HG03558 (cell line): ENCODE data around the gene COL4A5.
"Not testable (repeated sequence)": the region's sequence is repeated elsewhere in the genome, so short reads cannot be mapped to it uniquely, and the experiment has no call there.

Experiments
- ATAC-seq: cut with Tn5 transposase; IDR thresholded peaks from one replicate; pipeline ENCODE4 v1.9.1; 2021; ENCODE audit warnings: moderate number of reproducible peaks; ENCODE audit not compliant: unreplicated experiment; ENCODE audit errors: extremely low read depth

The COL4A5 gene

DNA sequence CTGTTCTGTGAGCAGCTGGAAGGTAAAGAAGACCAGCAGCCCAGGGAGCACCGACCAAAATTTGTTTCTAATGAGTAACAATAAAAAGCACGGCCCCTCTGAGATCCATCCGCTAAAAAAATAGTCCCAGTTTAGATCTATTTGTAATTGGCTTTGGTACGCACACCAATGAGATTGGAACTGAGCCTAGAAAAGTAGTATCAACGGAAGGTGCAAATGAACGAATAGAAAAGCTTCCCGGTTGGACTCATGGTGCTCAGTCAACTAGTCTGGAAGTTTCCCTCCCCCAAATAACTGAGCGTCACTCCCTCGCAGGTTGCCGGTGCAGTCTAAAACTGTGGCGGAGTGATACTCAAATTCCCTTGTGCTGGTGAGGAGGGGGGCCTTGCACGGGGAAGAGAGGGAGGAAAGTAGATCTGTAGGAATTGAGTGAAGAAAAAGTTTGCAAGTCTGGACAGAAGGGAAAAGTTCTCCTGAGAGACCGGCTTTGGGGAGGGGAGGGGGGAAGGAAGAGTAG, at the start of gene COL4A5:
Gene COL4A5, plus strand, starts transcription at position 413 of the 517 bp plus-strand sequence. CDS start 288 bp downstream, outside the sequence.
- no peak for ATAC-seq

DNA sequence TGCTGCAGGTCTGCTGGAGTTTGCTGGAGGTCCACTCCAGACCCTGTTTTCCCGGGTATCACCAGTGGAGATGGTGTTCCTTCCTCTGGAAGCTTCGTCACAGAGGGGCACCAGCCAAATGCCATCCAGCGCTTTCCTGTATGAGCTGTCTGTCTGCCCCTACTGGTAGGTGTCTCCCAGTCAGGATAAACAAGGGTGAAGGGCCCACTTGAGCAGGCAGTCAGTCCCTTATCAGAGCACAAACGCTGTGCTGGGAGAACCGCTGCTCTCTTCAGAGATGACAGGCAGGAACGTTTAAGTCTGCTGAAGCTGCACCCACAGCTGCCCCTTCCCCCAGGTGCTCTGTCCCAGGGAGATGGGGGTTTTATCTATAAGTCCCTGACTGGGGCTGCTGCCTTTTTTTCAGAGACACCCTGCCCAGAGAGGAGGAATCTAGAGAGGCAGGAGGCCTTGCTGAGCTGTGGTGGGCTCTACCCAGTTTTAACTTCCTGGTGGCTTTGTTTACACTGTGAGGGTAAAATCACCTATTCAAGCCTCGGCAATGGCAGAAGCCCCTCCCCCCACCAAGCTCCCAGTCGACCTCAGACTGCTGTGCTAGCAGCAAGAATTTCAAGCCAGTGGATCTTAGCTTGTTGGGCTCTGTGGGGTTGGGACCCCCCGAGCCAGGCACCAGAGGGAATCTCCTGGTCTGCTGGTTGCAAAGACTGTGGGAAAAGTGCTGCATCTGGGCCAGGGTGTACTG, 48.5 kb upstream of the COL4A5 start:
- ATAC-seq = not testable (repeated sequence)

DNA sequence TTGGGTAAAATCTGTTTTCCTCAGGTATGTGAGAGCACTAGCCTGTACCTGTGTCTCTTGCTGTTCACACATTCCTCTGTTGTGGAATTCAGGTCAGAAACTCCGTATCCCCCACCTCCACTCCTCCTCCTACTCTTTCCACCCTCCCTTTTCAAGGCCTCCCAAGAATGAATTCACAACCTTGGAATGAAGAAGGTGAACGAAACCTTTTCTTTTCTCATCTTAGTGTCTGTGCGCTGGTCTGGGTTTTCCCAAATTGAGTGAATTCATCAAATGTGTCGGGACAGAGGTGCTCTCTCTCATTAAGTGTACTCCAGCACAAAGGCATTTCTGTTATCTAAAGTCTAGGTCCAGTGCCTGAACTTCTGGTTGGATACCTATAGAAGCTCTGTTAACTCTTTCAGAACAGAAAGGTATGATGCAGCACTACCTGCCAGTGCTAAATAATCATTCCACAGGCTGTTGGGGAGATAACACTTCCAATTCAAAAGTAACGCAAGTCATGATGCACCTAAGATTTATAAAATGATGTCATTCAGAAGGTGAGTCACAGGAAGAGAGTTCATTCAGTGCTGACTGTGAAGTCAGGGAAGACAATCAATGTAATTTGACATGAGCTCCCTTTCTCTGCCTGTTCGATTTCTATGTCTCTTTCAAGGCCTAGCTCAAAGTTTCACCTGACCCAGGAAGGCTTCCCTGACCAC, 43.3 kb upstream of the COL4A5 start:
- no peak for ATAC-seq

DNA sequence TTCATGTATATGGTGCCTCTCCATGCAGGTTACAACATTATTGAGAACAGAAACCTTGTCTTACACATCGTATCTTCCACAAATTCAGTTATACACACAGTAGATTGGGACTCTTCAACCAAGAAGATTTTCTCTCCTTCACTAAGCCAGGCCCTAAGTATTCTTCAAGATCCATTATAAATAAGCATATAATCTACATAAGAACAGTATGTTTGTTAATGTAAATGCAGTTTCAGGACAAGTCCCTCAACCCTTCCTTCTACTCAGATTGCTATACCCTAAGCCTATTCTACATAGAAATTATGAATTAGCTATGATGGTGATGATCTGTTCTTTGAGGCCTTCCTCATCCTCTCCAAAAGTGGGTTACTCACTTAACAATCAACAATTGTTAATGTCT, 42.7 kb upstream of the COL4A5 start:
- ATAC-seq = no peak

DNA sequence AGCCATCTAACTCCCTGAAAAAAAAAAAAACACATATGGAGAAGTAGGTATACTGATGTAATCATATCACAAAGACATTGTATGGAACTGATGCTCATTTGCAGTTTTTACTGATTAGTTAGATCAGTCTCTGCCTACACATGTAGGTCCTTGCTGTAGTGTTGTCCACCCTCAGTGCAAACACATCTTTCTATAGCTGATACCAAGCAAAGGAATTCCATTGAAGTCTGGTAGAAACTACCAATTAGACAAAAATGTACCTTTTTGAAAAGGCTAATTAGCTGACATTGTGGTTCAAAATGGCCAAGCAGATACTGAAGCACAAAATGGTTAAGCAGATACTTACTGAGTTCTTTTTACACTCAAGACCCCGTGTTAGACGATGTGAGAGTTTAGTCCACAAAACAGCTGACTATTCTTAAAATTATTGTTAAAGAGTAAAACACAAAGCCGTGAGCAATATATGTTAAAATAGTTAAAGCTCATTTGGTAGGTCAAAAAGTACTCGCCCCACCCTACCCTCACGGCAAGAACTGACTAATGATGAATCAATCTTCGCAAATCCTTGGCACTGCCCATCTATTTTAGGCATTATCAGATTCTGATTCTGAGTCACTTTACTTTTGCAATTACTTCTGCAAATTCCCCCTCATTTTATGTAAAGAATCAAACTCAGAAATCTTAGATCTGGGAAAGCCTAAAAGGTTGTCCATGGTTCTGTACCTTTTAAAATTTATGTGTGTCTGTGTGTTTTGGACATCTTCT, 41.8 kb upstream of the COL4A5 start:
- ATAC-seq = no peak

DNA sequence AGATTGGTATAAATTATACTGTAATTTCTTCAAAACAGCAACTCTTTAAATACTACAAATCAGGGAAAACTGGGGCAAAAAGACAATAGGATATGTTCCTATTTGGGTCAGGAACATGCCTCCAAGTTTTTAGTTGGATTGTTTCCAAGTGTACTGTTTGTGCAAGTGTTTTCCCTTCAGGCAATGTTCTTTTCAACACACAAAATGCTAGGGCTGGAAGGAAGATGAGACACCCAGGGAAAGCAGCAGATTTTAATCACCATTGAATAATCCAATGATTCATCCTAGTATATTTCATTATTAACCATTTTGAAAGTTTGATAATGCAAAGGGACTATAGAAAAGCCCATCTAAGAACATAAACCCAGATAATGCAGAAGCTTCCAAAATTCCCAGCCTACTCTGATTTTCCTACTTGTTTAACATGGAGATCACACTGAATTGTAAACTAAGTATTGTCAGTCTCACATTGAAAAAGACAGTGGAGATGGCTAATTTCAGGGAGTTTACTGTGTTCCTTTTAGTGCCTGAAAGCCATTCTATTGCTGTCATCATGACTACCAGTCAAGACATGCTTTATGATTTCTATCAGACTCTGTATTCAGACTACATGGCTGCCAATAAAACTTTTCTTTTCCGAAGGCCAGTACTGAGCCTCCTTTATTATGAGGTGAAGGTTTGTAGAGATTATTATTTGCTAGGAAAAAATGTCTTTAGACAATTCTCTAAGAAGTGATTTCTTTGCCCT, 40.0 kb upstream of the COL4A5 start:
- no peak for ATAC-seq

DNA sequence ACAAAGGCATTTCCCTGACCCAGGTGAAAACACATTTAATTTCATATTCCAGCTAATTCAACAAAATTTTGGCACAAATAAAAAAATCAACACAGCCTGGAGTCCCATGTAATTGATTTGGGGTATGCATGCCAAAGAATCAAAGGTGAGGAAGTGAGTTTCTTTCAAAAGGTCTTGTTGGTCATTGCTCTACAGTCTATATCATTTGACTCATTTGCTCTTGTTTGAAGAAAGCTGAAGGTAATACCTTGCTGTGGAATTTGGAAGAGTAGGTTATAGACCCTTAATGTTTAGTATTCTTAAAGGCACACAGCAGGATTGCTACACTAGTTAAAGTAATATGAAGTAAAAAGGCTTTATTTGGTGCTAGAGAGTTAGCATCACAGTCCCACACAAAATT, 26.9 kb upstream of the COL4A5 start:
- no peak for ATAC-seq

DNA sequence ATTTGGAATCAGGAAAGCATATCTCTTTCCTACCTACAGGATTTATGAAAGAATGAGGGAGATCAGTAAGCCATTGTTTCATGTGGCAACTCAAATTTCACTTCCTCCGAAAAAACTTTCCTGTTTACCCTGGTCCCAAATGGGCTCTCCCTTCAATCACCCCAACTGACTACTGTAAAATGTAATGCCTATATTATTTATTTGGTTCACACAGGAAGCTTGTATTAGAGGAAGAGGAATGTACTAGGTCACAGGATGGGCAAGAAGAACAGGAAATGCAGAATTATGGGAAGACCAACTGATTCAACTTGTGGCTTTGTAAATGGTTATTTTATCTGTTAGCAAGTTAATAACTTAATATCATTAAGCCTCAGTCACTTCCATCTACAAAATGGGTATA, 24.5 kb upstream of the COL4A5 start:
- no peak for ATAC-seq

DNA sequence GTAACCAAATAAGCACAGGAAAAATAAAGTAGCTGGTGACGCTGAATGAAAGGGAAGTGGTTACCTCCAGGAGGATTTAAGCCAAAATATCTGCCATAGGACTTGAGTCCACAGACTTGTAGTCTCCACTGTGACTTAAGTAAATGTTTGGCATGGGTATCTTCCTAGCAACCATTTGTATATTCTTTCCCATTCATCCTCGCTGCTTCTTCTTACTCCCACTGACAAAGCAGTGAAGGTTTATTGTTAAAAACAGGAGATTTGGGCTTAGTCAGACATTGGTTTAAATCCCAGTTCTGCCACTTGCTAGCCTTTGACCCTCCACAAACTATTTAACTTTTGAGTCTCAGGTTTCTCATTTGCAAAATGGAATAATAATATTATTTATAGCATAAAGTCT, 23.7 kb upstream of the COL4A5 start:
- ATAC-seq = no peak

DNA sequence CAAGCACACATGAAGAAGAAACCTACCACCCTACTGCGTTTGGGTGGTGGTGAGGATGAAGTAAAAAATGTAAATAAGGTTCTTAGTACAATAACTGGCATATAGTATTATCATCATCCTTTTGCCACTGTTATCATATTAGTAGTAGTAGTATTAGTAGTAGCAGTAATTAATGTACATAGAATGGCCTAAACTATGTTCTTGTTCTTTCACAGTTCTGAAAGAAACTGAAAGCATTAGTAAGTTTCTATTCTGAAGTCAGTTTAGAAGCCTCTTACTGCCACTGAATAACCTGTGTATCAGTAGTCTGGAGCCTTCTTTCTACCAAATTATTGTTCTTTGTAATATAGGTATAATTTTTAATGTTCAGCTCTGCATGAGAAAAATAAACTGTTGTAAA, 22.4 kb upstream of the COL4A5 start:
- no peak for ATAC-seq

DNA sequence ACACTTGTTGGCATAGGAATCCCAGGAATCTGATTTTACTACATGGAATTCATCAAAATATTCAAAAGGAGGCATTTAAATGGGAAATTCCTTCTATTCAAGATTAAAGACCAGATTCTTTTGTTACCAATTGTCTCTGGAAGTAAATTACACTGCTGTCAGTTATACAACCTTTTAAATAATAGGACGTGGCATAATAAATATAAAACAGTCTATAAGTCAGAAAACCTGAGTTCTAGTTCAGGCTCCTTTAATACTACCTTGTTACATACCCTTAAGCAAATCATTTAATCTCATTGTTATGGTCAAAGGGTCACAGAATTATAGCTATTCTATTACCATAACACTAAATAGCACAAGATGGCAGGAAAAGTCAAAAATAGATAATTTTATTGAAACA, 20.2 kb upstream of the COL4A5 start:
- no peak for ATAC-seq

DNA sequence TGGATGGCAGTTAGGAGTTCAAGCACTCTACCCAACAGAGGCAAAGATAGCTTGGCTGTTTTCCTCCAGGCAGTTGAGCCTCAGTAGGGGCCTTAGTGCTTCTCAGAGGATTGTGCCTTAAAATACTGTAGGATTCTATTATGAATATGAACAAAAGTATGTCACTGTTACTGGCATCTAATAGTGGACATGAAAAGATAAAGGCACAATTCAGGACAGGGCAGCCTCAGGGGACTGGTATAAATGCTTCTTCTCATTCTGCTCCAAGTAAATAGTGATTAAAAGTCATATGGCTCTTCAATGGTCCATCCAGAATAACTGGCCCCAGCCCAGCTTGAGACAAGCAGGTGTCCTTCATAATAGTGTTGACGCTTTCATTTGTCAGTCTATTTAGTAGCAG, 19.2 kb upstream of the COL4A5 start:
- no peak for ATAC-seq

DNA sequence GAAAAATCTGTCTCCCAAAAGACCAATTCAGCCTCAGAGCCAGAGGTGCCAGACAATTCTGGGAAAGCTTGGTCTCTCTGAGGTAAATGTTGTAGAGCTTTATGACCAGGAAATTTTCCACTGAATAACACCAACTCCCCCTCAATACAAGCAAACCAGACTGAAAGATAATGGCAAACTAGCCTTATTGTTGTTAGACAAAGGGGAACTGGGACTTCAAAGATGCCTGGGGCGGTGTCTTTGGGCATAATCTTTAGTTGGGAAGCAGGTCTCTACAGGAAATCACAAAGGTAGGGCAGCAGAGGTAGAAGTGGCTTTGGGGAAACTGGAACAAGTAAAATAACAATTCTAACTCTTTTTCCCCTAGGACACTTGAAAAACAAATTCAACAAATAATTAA, 13.4 kb upstream of the COL4A5 start:
- ATAC-seq = no peak

DNA sequence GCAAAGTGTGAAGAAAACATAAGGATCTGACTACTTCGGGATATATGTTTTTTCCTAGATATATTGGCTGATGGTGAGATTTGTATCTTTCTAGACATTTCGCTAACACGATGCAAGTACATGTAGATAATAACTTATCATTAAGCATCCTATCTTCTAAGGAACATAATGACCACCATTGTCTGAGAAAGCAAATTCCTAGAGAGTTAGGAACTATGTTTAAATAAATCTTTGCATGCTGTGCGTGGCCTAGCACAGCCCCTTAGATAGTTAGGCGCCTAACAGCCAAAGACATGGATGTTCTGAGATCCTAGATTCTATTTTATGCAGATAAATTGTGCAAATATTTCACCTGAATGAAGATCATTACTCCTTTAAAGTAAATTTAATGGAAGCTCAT, 4.4 kb upstream of the COL4A5 start:
- no peak for ATAC-seq

DNA sequence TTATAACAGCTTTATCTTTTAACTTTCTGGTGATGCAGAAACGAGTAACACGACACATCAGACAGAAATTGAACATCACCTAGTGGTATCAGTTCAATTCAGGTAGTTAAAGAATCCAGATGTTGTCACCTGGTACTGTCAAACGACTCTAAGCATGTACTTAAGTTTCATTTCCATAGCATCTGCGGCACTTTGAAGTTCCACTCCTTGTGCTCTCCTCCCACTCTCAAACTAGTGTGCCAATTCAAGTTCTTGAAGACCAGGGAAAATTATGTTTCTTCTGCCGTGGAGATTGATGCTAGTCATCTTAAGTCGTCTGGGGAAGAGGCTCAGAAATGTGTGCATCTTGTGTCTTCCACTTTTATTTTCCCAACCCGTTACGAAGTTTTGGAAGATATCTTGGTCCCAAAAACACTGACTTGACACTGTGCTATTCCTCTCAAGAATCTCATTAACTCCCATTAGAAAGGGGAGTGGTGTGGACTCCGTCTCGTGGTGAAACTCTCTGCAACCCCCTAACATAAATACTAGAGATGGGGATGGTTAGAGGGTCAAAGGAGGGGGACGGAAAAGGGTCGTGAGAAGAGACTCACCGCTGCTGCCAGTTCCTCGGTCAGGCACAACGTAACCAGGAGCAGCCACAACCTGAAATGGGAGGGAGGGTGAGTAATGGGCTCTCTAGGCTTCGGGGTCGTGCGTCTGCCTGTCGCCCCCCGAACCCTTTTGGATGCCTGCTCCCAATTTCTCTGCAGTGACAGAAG, 2.1 kb upstream of the COL4A5 start:
- ATAC-seq = no peak

DNA sequence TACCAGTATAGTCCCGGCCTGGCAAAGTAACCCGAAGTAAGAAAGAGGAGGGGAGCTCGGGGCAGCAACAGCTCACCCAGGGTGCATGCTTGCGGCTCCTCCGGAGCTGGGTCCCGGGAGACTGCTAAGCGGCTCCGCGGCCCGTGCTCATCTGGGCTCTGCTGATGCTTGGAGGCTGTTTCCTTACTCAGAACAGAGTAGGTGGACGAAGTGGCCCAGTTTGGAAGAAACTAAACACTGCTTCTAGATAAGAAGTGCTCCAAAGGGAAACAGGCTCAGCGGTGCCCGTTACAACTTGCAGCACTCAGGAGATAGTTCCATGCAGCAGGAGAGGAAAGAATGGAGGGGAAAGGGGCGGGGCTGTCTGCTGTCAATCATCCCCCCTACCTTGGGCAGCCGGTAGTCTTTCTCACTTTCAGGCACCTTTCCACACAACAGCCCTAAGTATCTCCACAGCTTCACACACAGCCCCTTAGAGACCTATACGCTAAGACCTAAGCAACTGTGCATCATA, 1.5 kb upstream of the COL4A5 start, which contains the start of gene COL4A6:
Gene COL4A6, minus strand, starts transcription at position 313 of the 514 bp plus-strand sequence. Its CDS starts 226 bp downstream, at position 87.
- ATAC-seq = no peak

DNA sequence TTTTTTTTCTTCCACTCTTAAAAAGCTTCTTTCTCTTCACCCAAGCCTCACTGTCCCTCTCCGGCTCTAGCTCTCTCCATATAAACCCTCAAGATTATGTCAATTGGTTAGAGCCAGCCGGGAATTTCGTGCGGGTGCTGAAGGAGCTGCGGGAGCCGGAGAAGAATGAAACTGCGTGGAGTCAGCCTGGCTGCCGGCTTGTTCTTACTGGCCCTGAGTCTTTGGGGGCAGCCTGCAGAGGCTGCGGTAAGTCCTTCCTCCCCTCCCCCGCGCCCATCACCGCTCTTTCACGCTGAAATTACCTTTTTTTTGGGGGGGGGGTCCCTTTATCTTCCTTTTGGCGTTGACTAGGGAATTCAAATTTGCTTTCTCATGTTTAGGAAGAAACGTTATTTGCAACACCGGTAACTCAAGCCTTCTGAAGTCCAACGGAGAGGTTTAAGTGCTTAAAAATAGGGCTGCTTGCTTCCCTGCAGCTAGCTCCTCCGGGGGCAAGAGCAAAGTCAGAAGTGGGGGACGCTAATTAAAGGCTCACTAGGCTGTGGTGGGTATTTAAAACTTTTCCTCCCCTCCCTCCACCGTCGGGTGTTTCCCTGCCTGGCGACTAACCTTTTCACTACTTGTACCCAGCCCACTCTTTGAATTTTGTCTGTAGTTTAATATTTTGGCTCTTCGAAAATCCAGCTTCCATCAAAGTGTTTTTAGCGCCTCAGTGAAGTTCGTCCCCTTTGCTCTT, 491 bp downstream of the COL4A5 start:
- ATAC-seq = no peak

DNA sequence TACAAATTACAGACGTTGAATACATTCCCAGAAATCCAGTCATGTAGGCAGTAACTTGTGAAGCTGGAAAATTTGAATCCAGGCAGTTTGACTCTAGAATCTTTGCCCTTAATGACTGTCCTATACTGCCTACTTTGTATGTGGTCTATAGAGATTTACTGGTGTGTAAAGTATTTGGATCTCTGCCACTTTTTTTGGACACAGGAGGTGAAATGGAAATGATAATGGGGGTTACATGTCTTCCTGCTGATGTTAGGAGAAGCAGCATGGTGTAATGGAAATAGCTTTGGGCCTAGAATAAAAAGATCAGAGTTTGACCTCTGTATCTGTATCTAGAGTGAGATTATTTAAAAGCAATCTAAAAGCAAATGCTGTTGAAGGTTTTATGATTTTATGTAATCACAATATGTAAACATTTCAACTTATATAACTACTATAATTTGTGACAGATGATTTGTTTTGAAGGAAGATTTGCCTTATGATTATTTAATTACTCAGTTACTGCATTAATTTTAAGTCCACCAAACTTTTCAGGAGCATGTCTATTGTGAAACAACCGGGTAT, 3.3 kb downstream of the COL4A5 start:
- no peak for ATAC-seq
